Skeletal muscle satellite cell (primary cell): ENCODE data around the gene CDON.

Source experiments
- H3K27me3 ChIP-seq: 2 replicates; pipeline ENCODE4 v1.7.0; 2013; ENCODE audit warnings: low read length; ENCODE audit not compliant: control insufficient read depth, insufficient read depth
- H3K36me3 ChIP-seq: 2 replicates; pipeline ENCODE4 v1.7.0; 2013; ENCODE audit warnings: mild to moderate bottlenecking, control low read depth, low read length; ENCODE audit not compliant: insufficient read depth
- H3K4me1 ChIP-seq: 2 replicates; pipeline ENCODE4 v1.7.0; 2013; ENCODE audit warnings: low read length; ENCODE audit not compliant: control insufficient read depth, insufficient read depth
- H3K4me2 ChIP-seq: 2 replicates; pipeline ENCODE4 v1.7.0; 2013; ENCODE audit warnings: mild to moderate bottlenecking, low read length
- H3K4me3 ChIP-seq: 2 replicates; pipeline ENCODE4 v1.7.0; 2013; ENCODE audit warnings: low read length
- H3K9ac ChIP-seq: 2 replicates; pipeline ENCODE4 v1.7.0; 2013; ENCODE audit warnings: mild to moderate bottlenecking, low read depth, low read length, moderate library complexity
- H3K9me3 ChIP-seq: replicated peaks from 2 replicates; pipeline ENCODE4 v1.7.0; 2013; ENCODE audit warnings: mild to moderate bottlenecking, control low read depth, low read length

Gene CDON

DNA sequence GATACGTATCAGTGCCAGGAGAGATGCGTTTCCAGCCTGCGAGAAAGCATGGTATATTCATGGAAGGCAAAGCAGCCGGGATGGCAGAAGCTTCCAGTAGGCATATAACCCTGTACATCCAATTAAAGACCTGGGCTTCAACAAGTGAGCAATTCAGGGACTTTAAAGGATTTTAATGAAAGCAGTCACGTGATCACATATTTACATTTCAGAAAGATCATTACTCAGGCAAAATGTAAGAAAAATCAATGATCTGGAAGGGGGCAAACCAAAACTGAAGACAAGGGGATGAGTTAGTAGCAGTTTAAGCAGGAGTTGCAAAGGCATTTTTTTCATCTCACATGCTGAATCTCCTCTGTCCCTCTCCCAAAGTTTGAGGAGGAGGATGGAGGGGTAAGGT, 7.8 kb downstream of the CDON start:
- Histone ChIP-seq H3K4me3 (no peak overlapping the region), H3K4me2 (no peak overlapping the region), H3K9me3 (no peaks in the 10 kb centered on the region), H3K27me3 (peaks cover 11% of the 10 kb centered on the region), H3K36me3 (no peaks in the 10 kb centered on the region), H3K4me1 (no peaks in the 10 kb centered on the region), H3K9ac (no peak overlapping the region)

GRCh38 chr11:126054408-126054807, 8.3 kb downstream of the CDON start:
- no peak overlapping the region for H3K4me2 ChIP-seq
- H3K27me3 ChIP-seq, result peaks cover 6% of the 10 kb centered on the region
- no peak overlapping the region for H3K4me3 ChIP-seq
- H3K9ac ChIP-seq, result no peak overlapping the region
- no peaks in the 10 kb centered on the region for H3K4me1 ChIP-seq
- H3K36me3 ChIP-seq, result no peaks in the 10 kb centered on the region
- H3K9me3 ChIP-seq, result no peaks in the 10 kb centered on the region

DNA sequence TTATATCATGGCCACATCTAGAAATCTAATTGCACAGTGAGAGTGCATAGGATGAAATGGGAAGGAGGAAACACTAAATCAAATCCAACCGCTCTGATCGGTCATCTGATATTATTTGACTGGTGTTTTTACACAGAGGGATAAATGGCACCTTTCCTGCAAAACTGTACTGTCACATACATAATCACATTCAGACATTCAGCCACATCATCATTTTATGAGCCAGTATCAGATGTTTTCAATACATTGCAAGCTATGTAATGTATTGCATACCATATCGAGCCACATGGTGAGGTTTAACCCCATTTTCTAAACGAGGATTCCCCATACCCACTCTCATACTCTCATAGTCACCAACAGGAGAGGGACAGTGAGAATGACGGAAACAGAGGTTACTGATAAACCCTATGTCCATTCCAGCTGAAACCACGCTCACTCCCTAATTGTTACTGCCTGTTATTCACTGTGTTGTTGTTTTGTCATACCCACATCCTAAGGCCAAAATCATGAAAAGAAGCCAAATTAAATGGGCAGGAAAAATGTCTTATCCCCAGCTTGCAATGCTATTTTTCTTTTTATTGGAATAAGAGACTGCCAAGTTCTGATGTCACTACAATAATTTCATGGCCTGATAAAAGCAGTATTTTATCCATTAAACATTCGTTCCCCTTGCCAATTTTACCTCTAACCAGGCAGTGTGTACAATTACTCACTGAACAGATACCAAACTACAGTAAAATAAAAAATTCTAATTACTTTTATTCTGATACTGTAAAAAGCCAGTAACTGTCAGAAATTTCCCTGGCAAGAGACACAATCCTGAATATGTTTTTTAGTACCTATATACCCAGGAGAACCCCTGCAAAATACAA, 9.0 kb downstream of the CDON start:
- Histone ChIP-seq H3K4me1 (no peaks in the 10 kb centered on the region), H3K36me3 (no peaks in the 10 kb centered on the region), H3K4me2 (no peak overlapping the region), H3K9ac (no peak overlapping the region), H3K27me3 (peaks cover 3% of the 10 kb centered on the region), H3K9me3 (no peaks in the 10 kb centered on the region), H3K4me3 (no peak overlapping the region)

DNA sequence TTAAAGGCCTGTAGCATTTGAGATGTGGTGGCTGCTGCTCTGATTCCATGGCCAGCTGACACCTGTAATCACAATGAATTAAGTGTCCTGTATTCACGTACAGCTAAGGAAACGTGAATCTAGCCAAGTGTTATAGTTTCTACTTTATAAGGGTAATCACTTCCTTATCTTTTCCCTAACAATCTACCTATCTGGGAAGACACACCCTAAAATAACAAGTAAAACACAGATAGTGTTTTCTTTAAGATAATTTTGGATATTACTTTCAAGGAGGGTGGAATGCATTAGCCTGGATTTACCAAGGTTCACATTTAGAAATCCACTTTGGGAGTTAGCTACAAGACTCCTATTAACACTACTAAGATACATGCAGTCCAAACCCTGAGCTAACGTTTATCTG, 11.5 kb downstream of the CDON start:
- H3K9me3 ChIP-seq, result no peaks in the 10 kb centered on the region
- no peaks in the 10 kb centered on the region for H3K36me3 ChIP-seq
- H3K9ac ChIP-seq, result no peak overlapping the region
- no peak overlapping the region for H3K4me2 ChIP-seq
- H3K27me3 ChIP-seq, result peaks cover 3% of the 10 kb centered on the region
- no peaks in the 10 kb centered on the region for H3K4me1 ChIP-seq
- no peak overlapping the region for H3K4me3 ChIP-seq

- H3K4me2 ChIP-seq, result no peak overlapping the region
- no peak overlapping the region for H3K9ac ChIP-seq
- no peaks in the 10 kb centered on the region for H3K4me1 ChIP-seq
- no peaks in the 10 kb centered on the region for H3K9me3 ChIP-seq
- H3K36me3 ChIP-seq, result no peaks in the 10 kb centered on the region
- H3K4me3 ChIP-seq, result no peak overlapping the region
- peaks cover 3% of the 10 kb centered on the region for H3K27me3 ChIP-seq
Observed at GRCh38 chr11:126049159-126049558, 13.5 kb downstream of the CDON start.

DNA sequence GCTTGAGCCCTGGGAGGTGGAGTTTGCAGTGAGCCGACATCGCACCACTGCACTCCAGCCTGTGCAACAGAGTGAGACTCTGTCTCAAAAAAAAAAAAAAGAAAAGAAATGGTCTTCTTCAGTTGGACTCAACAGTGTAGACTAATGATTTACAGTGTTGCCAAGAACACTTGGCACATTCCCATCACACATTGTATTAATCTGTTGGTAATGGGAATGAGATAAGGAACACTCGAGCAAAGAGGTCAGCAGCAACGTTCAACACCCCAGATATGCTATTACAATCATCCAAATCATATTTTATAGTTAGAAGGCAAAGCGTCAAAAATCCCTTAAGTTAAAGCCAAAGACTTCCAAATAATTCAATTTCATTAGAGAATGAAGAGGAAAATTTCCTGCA, 14.5 kb downstream of the CDON start:
- Histone ChIP-seq H3K4me3 (no peak overlapping the region), H3K36me3 (no peaks in the 10 kb centered on the region), H3K9me3 (no peaks in the 10 kb centered on the region), H3K9ac (no peak overlapping the region), H3K4me2 (no peak overlapping the region), H3K4me1 (no peaks in the 10 kb centered on the region), H3K27me3 (peaks cover 3% of the 10 kb centered on the region)

DNA sequence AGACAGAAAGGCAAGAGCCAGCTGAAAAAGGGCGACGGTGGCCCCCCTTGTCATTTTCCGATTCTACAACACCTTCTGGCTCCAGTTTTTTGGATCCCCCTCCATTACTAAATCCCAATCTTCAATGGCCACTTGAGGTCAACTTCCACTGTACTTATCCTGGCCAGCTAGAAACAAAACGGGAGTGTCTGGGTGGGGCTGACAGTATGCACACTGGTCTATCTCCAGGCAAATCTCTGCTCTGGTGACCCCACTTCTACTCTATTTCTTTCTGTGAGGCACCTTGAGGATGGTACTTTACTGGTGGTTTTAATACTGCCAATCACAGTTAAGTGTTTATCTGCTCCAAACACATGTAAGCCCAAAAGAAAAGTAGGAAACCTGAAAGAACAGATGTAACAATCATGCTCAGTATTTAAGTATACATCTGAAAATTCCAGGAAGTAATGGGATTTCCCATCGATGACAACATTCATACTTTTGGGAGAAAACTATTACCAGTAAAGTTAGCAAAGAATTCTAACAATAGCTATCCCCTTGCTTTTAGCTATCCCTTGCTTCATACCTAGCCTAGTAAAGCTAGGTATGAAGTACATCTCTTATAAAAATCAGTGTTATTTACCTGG, 16.0 kb downstream of the CDON start:
- Histone ChIP-seq H3K36me3 (no peaks in the 10 kb centered on the region), H3K4me2 (no peak overlapping the region), H3K9ac (no peak overlapping the region), H3K27me3 (peaks cover 3% of the 10 kb centered on the region), H3K4me3 (no peak overlapping the region), H3K4me1 (no peaks in the 10 kb centered on the region), H3K9me3 (no peaks in the 10 kb centered on the region)

DNA sequence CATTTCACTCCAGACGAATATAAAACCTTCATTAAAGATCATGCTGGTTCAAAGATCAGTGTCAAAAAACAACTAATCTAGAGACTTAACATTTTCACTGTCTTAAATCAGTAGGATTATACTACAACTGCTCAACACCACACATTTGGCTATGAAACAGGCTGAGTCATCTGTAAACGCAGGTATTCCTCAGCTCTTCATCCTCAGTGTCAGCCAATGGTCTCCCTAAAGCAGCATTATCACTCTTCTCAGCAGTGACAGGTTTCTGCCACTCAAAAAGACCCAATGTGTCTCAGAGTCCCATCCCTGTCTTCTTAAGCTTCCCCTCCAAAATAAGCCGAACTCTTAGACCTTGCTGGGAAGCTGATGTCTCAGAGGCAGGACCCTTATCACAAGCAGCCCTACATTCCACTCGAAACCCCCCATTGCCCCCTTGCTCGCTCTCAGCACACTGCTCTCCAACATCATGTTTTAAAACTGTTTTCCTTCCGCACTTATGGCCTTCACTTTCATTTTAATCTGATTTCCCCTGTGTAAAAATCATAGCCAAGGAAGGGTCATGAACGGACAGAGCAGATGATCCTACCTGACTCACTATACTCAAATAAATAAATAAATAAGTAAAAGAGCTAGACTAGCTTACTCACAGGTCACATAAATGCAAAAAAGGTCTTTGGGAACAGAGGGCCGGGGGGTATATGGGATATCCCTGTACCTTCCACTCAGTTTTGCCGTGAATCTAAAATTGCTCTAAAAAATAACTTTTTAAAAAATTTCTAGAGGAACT, 23.0 kb downstream of the CDON start:
- H3K4me1 ChIP-seq, result no peaks in the 10 kb centered on the region
- H3K9me3 ChIP-seq, result no peaks in the 10 kb centered on the region
- no peak overlapping the region for H3K9ac ChIP-seq
- H3K4me2 ChIP-seq, result no peak overlapping the region
- no peaks in the 10 kb centered on the region for H3K27me3 ChIP-seq
- no peaks in the 10 kb centered on the region for H3K36me3 ChIP-seq
- H3K4me3 ChIP-seq, result no peak overlapping the region

- Histone ChIP-seq H3K4me2 (no peak overlapping the region), H3K9me3 (no peaks in the 10 kb centered on the region), H3K36me3 (no peaks in the 10 kb centered on the region), H3K9ac (no peak overlapping the region), H3K27me3 (no peaks in the 10 kb centered on the region), H3K4me3 (no peak overlapping the region), H3K4me1 (no peaks in the 10 kb centered on the region)
Observed at GRCh38 chr11:126035718-126036117, 26.9 kb downstream of the CDON start.

- Histone ChIP-seq H3K4me1 (no peaks in the 10 kb centered on the region), H3K36me3 (no peaks in the 10 kb centered on the region)
Observed at GRCh38 chr11:126034933-126035425, 27.7 kb downstream of the CDON start.

More at GRCh38 chr11:126034933-126035425, 27.7 kb downstream of the CDON start:
- Histone ChIP-seq H3K9ac (no peak overlapping the region), H3K4me3 (no peak overlapping the region), H3K9me3 (no peaks in the 10 kb centered on the region), H3K27me3 (no peaks in the 10 kb centered on the region), H3K4me2 (no peak overlapping the region)
